HepG2 (cell line): ENCODE results near the gene HBQ1. TPM values are rescaled to one million over a fixed set of nuclear protein-coding genes. Genes with fewer than 3 reads are reported as not detected.

Experiments
- ATAC-seq: fragments of 200-7000 bp; cut with Tn5 transposase; 3 replicates; pipeline ENCODE4 v1.9.1; 2020; ENCODE audit warnings: mild to moderate bottlenecking, moderate library complexity
- BruUV-seq: library from RNA; stranded (reverse); fragments of 400-500 nt; replicated peaks from 2 replicates; lab custom pipeline; 2021; lab: Mats Ljungman, UMichigan
- CTCF ChIA-PET: fragments of 300-600 bp; formaldehyde crosslinking; extraction: SDS; loops from one replicate; lab custom pipeline; 2021; ENCODE audit warnings: low total read pairs, inconsistent platforms, low intra/inter-chr PET ratio; lab: Yijun Ruan, JAX
- POLR2A ChIA-PET: fragments of 350-600 bp; sonication (Branson Sonifier 250); formaldehyde crosslinking; loops from one replicate; lab custom pipeline; 2020; ENCODE audit warnings: antibody characterized with exemption, inconsistent platforms; lab: Yijun Ruan, JAX
- DNase-seq: peaks from one replicate; pipeline ENCODE4 v3.0.0-alpha.2; 2015; ENCODE audit warnings: low spot score
- FAIRE-seq: peaks from 3 replicates; lab custom pipeline; 2011; peaks lifted over from hg19 to GRCh38; lab: Jason Lieb, UNC
- H2AFZ ChIP-seq: one replicate; pipeline ENCODE4 v1.6.1; 2011; ENCODE audit warnings: low read length, inconsistent platforms
- H3K27ac ChIP-seq: fragments of 300-600 bp; 3 replicates; pipeline ENCODE4 v1.8.0; 2011; ENCODE audit warnings: mixed run types, mild to moderate bottlenecking, mixed read lengths, low read length, inconsistent platforms; ENCODE audit not compliant: insufficient read depth; ENCODE audit errors: extremely low read length
- H3K27me3 ChIP-seq, 2 experiments: fragments of 200-600 bp in 1 of 2; 2 replicates in 1 of 2; 3 replicates in 1 of 2; pipeline versions ENCODE4 v1.6.0 to v1.8.0; 2011; ENCODE audit warnings: low read length in 2 of 2, mild to moderate bottlenecking in 2 of 2, moderate library complexity in 2 of 2, inconsistent platforms in 1 of 2; ENCODE audit not compliant: insufficient read depth in 2 of 2, control insufficient read depth in 1 of 2
- H3K36me3 ChIP-seq, 2 experiments: fragments of 200-600 bp in 1 of 2; replicated peaks in 1 of 2; 2 replicates in 1 of 2; 3 replicates in 1 of 2; pipeline versions ENCODE4 v1.5.1 to v1.8.0; 2011; ENCODE audit warnings: low read length in 2 of 2, inconsistent platforms in 1 of 2; ENCODE audit not compliant: insufficient read depth in 2 of 2, control insufficient read depth in 1 of 2
- H3K4me1 ChIP-seq: 2 replicates; pipeline ENCODE4 v1.5.1; 2012; ENCODE audit warnings: low read length, inconsistent platforms; ENCODE audit not compliant: insufficient read depth
- H3K4me2 ChIP-seq: 2 replicates; pipeline ENCODE4 v1.6.0; 2011; ENCODE audit warnings: low read depth, low read length, inconsistent platforms
- H3K4me3 ChIP-seq, 3 experiments: fragments of 200-600 bp in 1 of 3; sonication (generic), shearing (Covaris generic) in 1 of 3; replicated peaks in 1 of 3; 2 replicates each; pipeline ENCODE4 v1.5.1; 2011 to 2016; ENCODE audit warnings: low read length in 3 of 3, inconsistent platforms in 2 of 3, low read depth in 2 of 3, mild to moderate bottlenecking in 2 of 3, control low read depth in 1 of 3, mixed read lengths in 1 of 3; ENCODE audit not compliant: insufficient read depth in 1 of 3
- H3K79me2 ChIP-seq: one replicate; pipeline ENCODE4 v1.6.1; 2011; ENCODE audit warnings: low read length, inconsistent platforms; ENCODE audit not compliant: insufficient read depth
- H3K9ac ChIP-seq: 2 replicates; pipeline ENCODE4 v1.6.0; 2011; ENCODE audit warnings: mild to moderate bottlenecking, low read depth, low read length, inconsistent platforms; ENCODE audit not compliant: insufficient read depth
- H3K9me3 ChIP-seq: 2 replicates; pipeline ENCODE4 v1.5.1; 2012; ENCODE audit warnings: mild to moderate bottlenecking, low read length
- H4K20me1 ChIP-seq: 2 replicates; pipeline ENCODE4 v1.6.0; 2011; ENCODE audit warnings: inconsistent platforms, mild to moderate bottlenecking, low read length, moderate library complexity; ENCODE audit not compliant: insufficient read depth
- CBX1 ChIP-seq: IDR thresholded peaks from one replicate; pipeline ENCODE4 v1.6.1; 2016; ENCODE audit warnings: antibody characterized with exemption, low read depth
- ZMYM3 ChIP-seq: sonication (generic); formaldehyde crosslinking; IDR thresholded peaks from 2 replicates; pipeline ENCODE4 v1.5.1; 2020; ENCODE audit warnings: mild to moderate bottlenecking, missing genetic modification reagents
- WGBS: methylation state at CpG from one replicate; pipeline ENCODE4 v1.1.6; 2017; ENCODE audit warnings: low lambda C conversion rate; 5-methylcytosine and 5-hydroxymethylcytosine counted together
- in situ Hi-C: cut with HindIII; loops from 2 replicates; pipeline ENCODE4 v1.10.0; 2017; ENCODE audit warnings: low pct_unique_long_range_greater_than_20kb; ENCODE audit not compliant: extremely low pct_ligation_motif_present
- intact Hi-C: fragments of 100-400 bp; cut with micrococcal nuclease; formaldehyde crosslinking; loops from one replicate; pipeline ENCODE4 v1.10.0; 2022; ENCODE audit not compliant: unreplicated experiment
- polyA plus RNA-seq, 8 experiments: library from polyadenylated mRNA; depleted of rRNA in 3 of 8; stranded (reverse) in 7 of 8; unstranded in 1 of 8; fragments of >200 nt; fragmentation: Illumina TruSeq in 4 of 8; extraction: Trizol in 4 of 8; gene quantifications; 2 replicates each; pipeline versions ENCODE4 v1.2.1 to v1.2.3, GENCODE V29; 2011 to 2016; ENCODE audit warnings: low read depth in 4 of 8, missing spikeins in 1 of 8, mixed read lengths in 1 of 8; ENCODE audit not compliant: insufficient read depth in 1 of 8
- total RNA-seq, 5 experiments: library from RNA; depleted of rRNA; stranded (reverse); fragments of >200 nt; fragmentation: Illumina TruSeq; extraction: Trizol; gene quantifications; 2 replicates each; pipeline ENCODE4 v1.2.3, GENCODE V29; 2016; ENCODE audit warnings: low read depth in 1 of 5

The HBQ1 gene
- total and polyA plus RNA-seq, 2 of the 13 experiments (the other 11 are each of a cell fraction or from before 2014, with no cell fraction given), result 4.9 to 7.4 TPM

DNA sequence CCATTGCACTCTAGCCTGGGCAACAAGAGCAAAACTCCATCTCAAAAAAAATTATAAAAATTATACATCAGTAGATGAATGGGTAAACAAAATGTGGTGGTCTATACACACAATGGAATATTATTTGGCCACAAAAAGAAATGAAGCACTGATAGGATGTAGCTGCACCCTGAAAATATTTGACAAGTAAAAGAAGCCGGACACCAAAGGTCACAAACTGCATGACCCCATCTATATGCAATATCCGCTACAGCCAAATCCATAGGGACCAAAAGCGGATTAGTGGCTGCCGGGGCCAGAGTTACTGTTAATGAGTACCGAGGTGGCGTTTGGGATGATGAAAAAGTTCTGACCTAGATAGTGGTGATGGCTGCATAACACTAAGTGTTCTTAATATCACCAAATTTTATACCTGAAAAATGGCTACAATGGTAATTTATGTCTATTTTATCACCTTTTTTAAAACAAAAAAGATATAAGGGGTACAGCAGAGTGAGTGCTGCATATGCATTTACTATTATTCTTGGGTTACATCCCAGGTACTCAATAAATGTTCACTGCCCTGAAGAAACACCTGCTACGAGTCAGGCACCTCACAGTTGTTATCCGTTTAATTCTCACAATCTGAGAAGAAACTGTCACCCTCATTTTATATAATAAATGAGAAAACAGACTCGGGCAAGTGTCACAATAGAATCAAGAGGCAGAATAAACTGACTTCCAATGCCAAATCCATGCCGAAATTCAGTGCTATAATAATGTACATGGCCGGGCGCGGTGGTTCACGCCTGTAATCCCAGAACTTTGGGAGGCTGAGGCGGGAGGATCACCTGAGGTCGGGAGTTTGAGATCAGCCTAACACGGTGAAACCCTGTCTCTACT, 807 bp upstream of the HBQ1 start:
- Histone ChIP-seq H3K4me3 (peak overlapping the region in 2 of 3 experiments; percentile 15 to 73; a peak in 1 of 6 replicates), H3K9ac (no peak overlapping the region), H3K27me3 (peaks cover 0 to 18% of the 10 kb centered on the region in 2 experiments; a peak in 4 of 5 replicates), H3K36me3 (no peaks in the 10 kb centered on the region)
- ATAC-seq, result no peak
- ChIA-PET CTCF (interaction anchor here (1.5 to 3.2 kb wide), 3 partner anchors 62 to 114 kb away, joined by 4 to 23 read pairs (median 17); no protein-coding TSS in a partner anchor), POLR2A (interaction anchor here (1.1 to 1.7 kb wide), 3 partner anchors 41 to 114 kb away, joined by 4 to 7 read pairs (median 5); partner anchors contain the start of gene NPRL3)
- intact Hi-C loops, result loop anchor here (2.0 kb wide), 1 partner anchor 45 kb away; no protein-coding TSS in a partner anchor
- TF ChIP-seq CBX1, result no peak
- TF ChIP-seq ZMYM3 (CRISPR knock-in tag), result 0 out of 2 replicates have a peak, but pooled peaks have one; percentile 15
- TF ChIP-seq, all 625 proteins: peak for 1
- H4K20me1 ChIP-seq, result 0 out of 2 replicates have a peak, but pooled peaks cover 6% of the 10 kb centered on the region
- BruUV-seq, result no TSS peak
- H3K4me1 ChIP-seq, result peaks cover 28% of the 10 kb centered on the region
- H3K4me2 ChIP-seq, result peak overlapping the region; percentile 82
- FAIRE-seq (no peak), DNase-seq (no peak)
- H3K27ac ChIP-seq, result no peak overlapping the region
- 87% methylated on average over 17 of the region's 17 CpGs for WGBS
- H3K79me2 ChIP-seq, result no peaks in the 10 kb centered on the region
- in situ Hi-C loops, result loop anchor here (5.0 kb wide), 1 partner anchor 72 kb away; no protein-coding TSS in a partner anchor
- H3K9me3 ChIP-seq, result no peaks in the 10 kb centered on the region
- no peak overlapping the region for H2AFZ ChIP-seq
